CD4-positive, alpha-beta T cell treated with Interleukin-2 at 100 ng/mL for 4 hours (primary cell): ENCODE measurements around the gene GPT2.
"Not testable (repeated sequence)": the region's sequence is repeated elsewhere in the genome, so short reads cannot be mapped to it uniquely, and the experiment has no call there.

Experiments
- DNase-seq: peaks from one replicate; pipeline ENCODE4 v3.0.0-alpha.2; 2020; ENCODE audit warnings: low spot score

GPT2 gene

GRCh38 chr16:46862555-46863447 lies 21.4 kb upstream of the GPT2 start:
- no peak for DNase-seq

GRCh38 chr16:46866286-46866685 lies 17.9 kb upstream of the GPT2 start:
- DNase-seq = no peak

- not testable (repeated sequence) for DNase-seq
Observed at GRCh38 chr16:46867486-46867885, 16.7 kb upstream of the GPT2 start.

- not testable (repeated sequence) for DNase-seq
Observed at GRCh38 chr16:46868891-46869290, 15.3 kb upstream of the GPT2 start.

- no peak for DNase-seq
Observed at GRCh38 chr16:46871597-46871996, 12.6 kb upstream of the GPT2 start.

GRCh38 chr16:46873201-46873600 lies 11.0 kb upstream of the GPT2 start:
- DNase-seq = no peak

- no peak for DNase-seq
Observed at GRCh38 chr16:46875243-46875642, 8.9 kb upstream of the GPT2 start.

GRCh38 chr16:46882304-46882939 lies 1.7 kb upstream of the GPT2 start:
- no peak for DNase-seq

- DNase-seq = no peak
Observed at GRCh38 chr16:46882940-46883307, 1.2 kb upstream of the GPT2 start.

- DNase-seq = no peak
Observed at GRCh38 chr16:46883353-46883689, 841 bp upstream of the GPT2 start.

- DNase-seq = no peak
Observed at GRCh38 chr16:46884513-46885293, 541 bp downstream of the GPT2 start.

- no peak for DNase-seq
Observed at GRCh38 chr16:46885960-46886763, 2.0 kb downstream of the GPT2 start.

- DNase-seq = no peak
Observed at GRCh38 chr16:46886764-46887523, 2.8 kb downstream of the GPT2 start.

- no peak for DNase-seq
Observed at GRCh38 chr16:46887524-46887854, 3.3 kb downstream of the GPT2 start.

- no peak for DNase-seq
Observed at GRCh38 chr16:46889245-46889941, 5.2 kb downstream of the GPT2 start.

- no peak for DNase-seq
Observed at GRCh38 chr16:46889942-46890300, 5.8 kb downstream of the GPT2 start.

- DNase-seq = no peak
Observed at GRCh38 chr16:46891910-46892309, 7.7 kb downstream of the GPT2 start.

- DNase-seq = no peak
Observed at GRCh38 chr16:46894036-46894672, 10.0 kb downstream of the GPT2 start.

GRCh38 chr16:46895399-46896313 lies 11.5 kb downstream of the GPT2 start:
- DNase-seq = no peak
